ENCODE results near the gene KRTAP3-1. TPM values are rescaled to one million over a fixed set of nuclear protein-coding genes. Genes with fewer than 3 reads are reported as not detected.
"Not testable (repeated sequence)": the region's sequence is repeated elsewhere in the genome, so short reads cannot be mapped to it uniquely, and the experiment has no call there.

KRTAP3-1 gene
- total RNA-seq, 3 donors from 2014 or later (not counting 1 experiment from before 2014, with no cell fraction given) = not detected

- no peak overlapping the region for H3K27ac Mint-ChIP-seq
- no peak overlapping the region for H3K4me3 ChIP-seq (ENCODE audit: low read length)
- DNase-seq (no peak), ATAC-seq (no peak)
- H3K27me3 Mint-ChIP-seq (ENCODE audit: low read depth in 2 of 2) = peaks cover 19 to 34% of the 10 kb centered on the region in 2 donors
- no peaks in the 10 kb centered on the region for H3K9me3 Mint-ChIP-seq
- no CpG with 5 or more reads among the region's 1 CpG for WGBS (ENCODE audit: insufficient coverage)
- no peaks in the 10 kb centered on the region for H3K4me1 Mint-ChIP-seq
- peaks cover 4% of the 10 kb centered on the region for H3K27me3 ChIP-seq (ENCODE audit: control insufficient read depth, insufficient read depth, low read length)
- no peaks in the 10 kb centered on the region for H3K9me3 ChIP-seq (ENCODE audit: control insufficient read depth, insufficient read depth, low read length)
- no peaks in the 10 kb centered on the region for H3K36me3 Mint-ChIP-seq
- intact Hi-C loops (cut with micrococcal nuclease) = no loop called here
- H3K4me1 ChIP-seq (ENCODE audit: control insufficient read depth, insufficient read depth, low read length) = no peaks in the 10 kb centered on the region
- no peak overlapping the region for H3K27ac ChIP-seq (ENCODE audit: low read length)
- no peak overlapping the region for H3K4me3 Mint-ChIP-seq
- H3K36me3 ChIP-seq (ENCODE audit: control insufficient read depth, insufficient read depth, low read length) = no peaks in the 10 kb centered on the region
- TF ChIP-seq CTCF (IDR thresholded peaks at IDR 0.05) = no peak
Observed at GRCh38 chr17:41042953-41043352, 34.0 kb upstream of the KRTAP3-1 start.

GRCh38 chr17:41040783-41041571 lies 32.0 kb upstream of the KRTAP3-1 start, which contains the start of gene KRTAP1-1:
Gene KRTAP1-1, minus strand, starts transcription at chr17:41041450. Its CDS starts 53 bp downstream, at chr17:41041397.
- peaks cover 11 to 34% of the 10 kb centered on the region in 2 donors for H3K27me3 Mint-ChIP-seq (ENCODE audit: low read depth in 2 of 2)
- WGBS (ENCODE audit: insufficient coverage) = 82% methylated on average over 14 of the region's 14 CpGs
- H3K4me1 Mint-ChIP-seq; H3K9me3 ChIP-seq (ENCODE audit: control insufficient read depth, insufficient read depth, low read length); H3K4me3 ChIP-seq (ENCODE audit: low read length); intact Hi-C loops (cut with micrococcal nuclease); H3K27me3 ChIP-seq (ENCODE audit: control insufficient read depth, insufficient read depth, low read length); H3K36me3 ChIP-seq (ENCODE audit: control insufficient read depth, insufficient read depth, low read length); ATAC-seq; H3K4me1 ChIP-seq (ENCODE audit: control insufficient read depth, insufficient read depth, low read length); H3K27ac ChIP-seq (ENCODE audit: low read length); H3K27ac Mint-ChIP-seq; H3K4me3 Mint-ChIP-seq; H3K9me3 Mint-ChIP-seq; DNase-seq; H3K36me3 Mint-ChIP-seq: not testable (repeated sequence)

- H3K36me3 Mint-ChIP-seq = no peaks in the 10 kb centered on the region
- DNase-seq (no peak), ATAC-seq (no peak)
- H3K9me3 Mint-ChIP-seq = no peaks in the 10 kb centered on the region
- no peak overlapping the region for H3K27ac ChIP-seq (ENCODE audit: low read length)
- peaks cover 8% of the 10 kb centered on the region for H3K27me3 ChIP-seq (ENCODE audit: control insufficient read depth, insufficient read depth, low read length)
- no peaks in the 10 kb centered on the region for H3K4me1 ChIP-seq (ENCODE audit: control insufficient read depth, insufficient read depth, low read length)
- no peak overlapping the region for H3K4me3 ChIP-seq (ENCODE audit: low read length)
- intact Hi-C loops (cut with micrococcal nuclease) = no loop called here
- no peaks in the 10 kb centered on the region for H3K9me3 ChIP-seq (ENCODE audit: control insufficient read depth, insufficient read depth, low read length)
- H3K27me3 Mint-ChIP-seq (ENCODE audit: low read depth in 2 of 2) = peaks cover 9 to 36% of the 10 kb centered on the region in 2 donors
- no peak for TF ChIP-seq CTCF (IDR thresholded peaks at IDR 0.05)
- no peaks in the 10 kb centered on the region for H3K4me1 Mint-ChIP-seq
- no peaks in the 10 kb centered on the region for H3K36me3 ChIP-seq (ENCODE audit: control insufficient read depth, insufficient read depth, low read length)
- H3K4me3 Mint-ChIP-seq = no peak overlapping the region
- no peak overlapping the region for H3K27ac Mint-ChIP-seq
- 88% methylated on average over 2 of the region's 2 CpGs for WGBS (ENCODE audit: insufficient coverage)
Observed at GRCh38 chr17:41037853-41038350, 29.0 kb upstream of the KRTAP3-1 start.

GRCh38 chr17:41034346-41034935 lies 25.5 kb upstream of the KRTAP3-1 start, which contains the start of gene KRTAP1-3:
Gene KRTAP1-3, minus strand, starts transcription at chr17:41034874. Its CDS starts 53 bp downstream, at chr17:41034821.
- H3K4me3 ChIP-seq (ENCODE audit: low read length); H3K27me3 ChIP-seq (ENCODE audit: control insufficient read depth, insufficient read depth, low read length); H3K36me3 Mint-ChIP-seq; H3K4me3 Mint-ChIP-seq; H3K36me3 ChIP-seq (ENCODE audit: control insufficient read depth, insufficient read depth, low read length); H3K9me3 ChIP-seq (ENCODE audit: control insufficient read depth, insufficient read depth, low read length); DNase-seq; ATAC-seq; intact Hi-C loops (cut with micrococcal nuclease); H3K27ac Mint-ChIP-seq; H3K9me3 Mint-ChIP-seq; H3K27ac ChIP-seq (ENCODE audit: low read length); H3K4me1 Mint-ChIP-seq; H3K4me1 ChIP-seq (ENCODE audit: control insufficient read depth, insufficient read depth, low read length): not testable (repeated sequence)
- H3K27me3 Mint-ChIP-seq (ENCODE audit: low read depth in 2 of 2) = peaks cover 13 to 36% of the 10 kb centered on the region in 2 donors
- WGBS (ENCODE audit: insufficient coverage) = 87% methylated on average over 9 of the region's 10 CpGs

All from natural killer cell (primary cell).